IMR-90 (cell line): ENCODE data around the gene IL10. TPM values are rescaled to one million over a fixed set of nuclear protein-coding genes. Genes with fewer than 3 reads are reported as not detected.
A peak's percentile ranks its signal among the peaks of the same experiment; 100 is the strongest.

ENCODE experiments used
- ATAC-seq: fragments of 200-7000 bp; cut with Tn5 transposase; 2 replicates; pipeline ENCODE4 v1.9.1; 2020; ENCODE audit warnings: low read depth, mild to moderate bottlenecking, moderate library complexity
- BruUV-seq: library from RNA; stranded (reverse); fragments of 400-500 nt; replicated peaks from 2 replicates; lab custom pipeline; 2021; lab: Mats Ljungman, UMichigan
- CTCF ChIA-PET: fragments of 300-600 bp; formaldehyde crosslinking; extraction: SDS; loops from one replicate; lab custom pipeline; 2021; ENCODE audit warnings: antibody characterized with exemption; lab: Yijun Ruan, JAX
- POLR2A ChIA-PET: fragments of 300-600 bp; sonication (Branson Sonifier 250); formaldehyde crosslinking; loops from one replicate; lab custom pipeline; 2022; ENCODE audit warnings: antibody characterized with exemption; ENCODE audit not compliant: unreplicated experiment; lab: Charles Lee
- DNase-seq: peaks from one replicate; pipeline ENCODE4 v3.0.0; 2013
- H2AFZ ChIP-seq: replicated peaks from 2 replicates; pipeline ENCODE3; 2013; ENCODE audit warnings: low read length, mild to moderate bottlenecking; ENCODE audit not compliant: poor library complexity
- H2AK5ac ChIP-seq: 2 replicates; pipeline ENCODE4 v1.6.1; 2013; ENCODE audit warnings: low read depth, low read length, inconsistent platforms
- H2AK9ac ChIP-seq: replicated peaks from 2 replicates; pipeline ENCODE3; 2013; ENCODE audit warnings: mild to moderate bottlenecking, low read depth, low read length, moderate library complexity; ENCODE audit not compliant: poor library complexity
- H2BK120ac ChIP-seq: 2 replicates; pipeline ENCODE4 v1.6.1; 2013; ENCODE audit warnings: low read depth, low read length, inconsistent platforms
- H2BK15ac ChIP-seq: 3 replicates; pipeline ENCODE4 v1.6.1; 2013; ENCODE audit warnings: low read depth, low read length, inconsistent platforms
- H2BK20ac ChIP-seq: 2 replicates; pipeline ENCODE4 v1.6.1; 2013; ENCODE audit warnings: low read depth, mild to moderate bottlenecking, inconsistent platforms, low read length, moderate library complexity
- H2BK5ac ChIP-seq: 2 replicates; pipeline ENCODE4 v1.6.1; 2013; ENCODE audit warnings: mild to moderate bottlenecking, low read depth, low read length, inconsistent platforms; ENCODE audit not compliant: poor library complexity, severe bottlenecking
- H3K14ac ChIP-seq: replicated peaks from 2 replicates; pipeline ENCODE4 v1.6.1; 2013; ENCODE audit warnings: low read depth, low read length, inconsistent platforms
- H3K18ac ChIP-seq: 2 replicates; pipeline ENCODE4 v1.6.1; 2013; ENCODE audit warnings: low read depth, low read length, control low read depth
- H3K23ac ChIP-seq: 2 replicates; pipeline ENCODE4 v1.6.1; 2013; ENCODE audit warnings: low read depth, low read length, inconsistent platforms
- H3K27ac ChIP-seq: 2 replicates; pipeline ENCODE4 v1.5.1; 2013; ENCODE audit warnings: mild to moderate bottlenecking, control low read depth, low read length; ENCODE audit not compliant: insufficient read depth
- H3K27me3 ChIP-seq: 2 replicates; pipeline ENCODE4 v1.6.1; 2013; ENCODE audit warnings: low read length; ENCODE audit not compliant: control insufficient read depth, insufficient read depth
- H3K36me3 ChIP-seq: 2 replicates; pipeline ENCODE4 v1.6.1; 2013; ENCODE audit warnings: low read length, mixed read lengths; ENCODE audit not compliant: control insufficient read depth, insufficient read depth
- H3K4ac ChIP-seq: 2 replicates; pipeline ENCODE4 v1.6.1; 2013; ENCODE audit warnings: low read depth, low read length, inconsistent platforms
- H3K4me1 ChIP-seq: 2 replicates; pipeline ENCODE4 v1.6.1; 2013; ENCODE audit warnings: low read length, mixed read lengths; ENCODE audit not compliant: control insufficient read depth, insufficient read depth
- H3K4me2 ChIP-seq: 2 replicates; pipeline ENCODE4 v1.6.1; 2013; ENCODE audit warnings: low read depth, mild to moderate bottlenecking, control low read depth, low read length, moderate library complexity
- H3K4me3 ChIP-seq: 2 replicates; pipeline ENCODE4 v1.5.1; 2013; ENCODE audit warnings: low read depth, mild to moderate bottlenecking, control low read depth, low read length, moderate library complexity; ENCODE audit not compliant: insufficient read depth
- H3K56ac ChIP-seq: 2 replicates; pipeline ENCODE4 v1.6.1; 2013; ENCODE audit warnings: low read length, inconsistent platforms; ENCODE audit not compliant: insufficient read depth; ENCODE audit errors: extremely low read depth
- H3K79me1 ChIP-seq, 2 experiments: 2 replicates each; pipeline ENCODE4 v1.6.1; 2013; ENCODE audit warnings: low read length in 2 of 2, inconsistent platforms in 1 of 2, low read depth in 1 of 2
- H3K9ac ChIP-seq: 2 replicates; pipeline ENCODE4 v1.6.1; 2013; ENCODE audit warnings: low read depth, low read length, control low read depth
- H3K9me1 ChIP-seq: 2 replicates; pipeline ENCODE4 v1.6.1; 2013; ENCODE audit warnings: low read length, inconsistent platforms; ENCODE audit not compliant: insufficient read depth
- H3K9me3 ChIP-seq: 2 replicates; pipeline ENCODE4 v1.6.1; 2013; ENCODE audit warnings: low read length; ENCODE audit not compliant: control insufficient read depth, insufficient read depth
- H4K20me1 ChIP-seq: 2 replicates; pipeline ENCODE4 v1.6.1; 2013; ENCODE audit warnings: low read length, inconsistent platforms; ENCODE audit not compliant: insufficient read depth
- H4K5ac ChIP-seq: 2 replicates; pipeline ENCODE4 v1.6.1; 2013; ENCODE audit warnings: mild to moderate bottlenecking, low read depth, low read length, control low read depth
- H4K8ac ChIP-seq, 2 experiments: 2 replicates each; pipeline ENCODE4 v1.6.1; 2013; ENCODE audit warnings: low read depth in 2 of 2, low read length in 2 of 2, control low read depth in 1 of 2, inconsistent platforms in 1 of 2
- H4K91ac ChIP-seq: 2 replicates; pipeline ENCODE4 v1.6.1; 2013; ENCODE audit warnings: low read depth, low read length, inconsistent platforms; ENCODE audit not compliant: insufficient read depth
- BHLHE40 ChIP-seq: fragments of 150-350 bp; IDR thresholded peaks from 2 replicates; pipeline ENCODE4 v1.6.1; 2016; ENCODE audit warnings: mild to moderate bottlenecking, low read depth, low read length
- CEBPB ChIP-seq: IDR thresholded peaks from 2 replicates; pipeline ENCODE4 v1.6.1; 2012; ENCODE audit warnings: low read depth, low read length, improper control_type of control experiment
- FOS ChIP-seq: fragments of 150-350 bp; IDR thresholded peaks from 2 replicates; pipeline ENCODE4 v1.6.1; 2016; ENCODE audit warnings: low read depth, low read length
- MAZ ChIP-seq: IDR thresholded peaks from 2 replicates; pipeline ENCODE4 v1.6.1; 2012; ENCODE audit warnings: low read depth, mild to moderate bottlenecking, low read length, improper control_type of control experiment, moderate library complexity, borderline replicate concordance
- NFE2L2 ChIP-seq: fragments of 150-350 bp; IDR thresholded peaks from 2 replicates; pipeline ENCODE4 v1.6.1; 2016; ENCODE audit warnings: low read depth, mild to moderate bottlenecking, low read length
- WGBS, 2 experiments: methylation state at CpG; one replicate each; pipeline versions ENCODE4 v1.1.5 to v1.1.7; 2013; ENCODE audit warnings: missing lambda C conversion rate in 2 of 2; ENCODE audit not compliant: insufficient read length in 1 of 2; ENCODE audit errors: extremely low coverage in 2 of 2; 5-methylcytosine and 5-hydroxymethylcytosine counted together
- dilution Hi-C: fragments of 300-500 bp; cut with HindIII; formaldehyde crosslinking; loops from one replicate; pipeline ENCODE4 v1.14.3; 2018; ENCODE audit warnings: low sequenced_read_pairs; ENCODE audit not compliant: unreplicated experiment
- in situ Hi-C: fragments of 300-500 bp; cut with MboI; formaldehyde crosslinking; loops from 3 replicates; pipeline ENCODE4 v1.14.3; 2019; ENCODE audit warnings: low sequenced_read_pairs, inconsistent platforms, mixed read lengths
- intact Hi-C: fragments of 100-400 bp; cut with micrococcal nuclease; formaldehyde crosslinking; loops from 2 replicates; pipeline ENCODE4 v1.10.0; 2022
- polyA plus RNA-seq, 3 experiments: library from polyadenylated mRNA; depleted of rRNA; stranded (reverse); fragments of >200 nt; gene quantifications; 2 replicates each; pipeline ENCODE4 v1.2.3, GENCODE V29; 2012; ENCODE audit warnings: low replicate concordance in 1 of 3
- total RNA-seq: library from RNA; depleted of rRNA; stranded (reverse); fragments of >200 nt; gene quantifications from 2 replicates; pipeline ENCODE4 v1.2.3, GENCODE V29; 2012

IL10 gene
- total and polyA plus RNA-seq, 2 of the 4 experiments (the other 2 are of a cell fraction): not detected

- peak; percentile 86 for DNase-seq
- no peak overlapping the region for H3K4me3 ChIP-seq
Observed at GRCh38 chr1:206723805-206724472, 48.4 kb downstream of the IL10 start.

More at GRCh38 chr1:206723805-206724472, 48.4 kb downstream of the IL10 start:
- dilution Hi-C loops: no loop called here
- Histone ChIP-seq H3K23ac (peak overlapping the region; percentile 70), H4K91ac (peak overlapping the region; percentile 24; the same call in 1 of the 2 replicates), H3K18ac (peak overlapping the region; percentile 32; the same call in 1 of the 2 replicates), H4K5ac (peak overlapping the region; percentile 28; the same call in 1 of the 2 replicates), H3K56ac (no peak overlapping the region), H2AK5ac (peak overlapping the region; percentile 75), H3K14ac (peak overlapping the region; percentile 58), H3K36me3 (peaks cover 6% of the 10 kb centered on the region; the same call in 1 of the 2 replicates), H3K27ac (peak overlapping the region; percentile 61), H3K79me1 (peaks cover 35 to 90% of the 10 kb centered on the region in 2 experiments), H3K4me2 (peak overlapping the region; percentile 42), H2BK120ac (0 out of 2 replicates have a peak overlapping the region, but pooled peaks have one; percentile 10), H3K27me3 (no peaks in the 10 kb centered on the region), H2BK20ac (peak overlapping the region; percentile 20; the same call in 1 of the 2 replicates), H2AK9ac (peak overlapping the region; percentile 73), H2BK15ac (no peak overlapping the region), H2AFZ (peak overlapping the region; percentile 27), H4K8ac (peak overlapping the region in 1 of 2 experiments; percentile 14; a peak in 1 of 4 replicates), H3K9me3 (no peaks in the 10 kb centered on the region), H3K4me1 (peaks cover 22% of the 10 kb centered on the region), H3K9me1 (peaks cover 44% of the 10 kb centered on the region), H3K4ac (peak overlapping the region; percentile 27), H4K20me1 (peaks cover 95% of the 10 kb centered on the region), H2BK5ac (peak overlapping the region; percentile 69), H3K9ac (no peak overlapping the region)
- ChIA-PET POLR2A (no interaction called here), CTCF (no interaction called here)
- in situ Hi-C loops: no loop called here
- no TSS peak for BruUV-seq
- 100% methylated on average over 2 of the region's 12 CpGs; no CpG with 5 or more reads in 1 of the 2 experiments for WGBS, 2 experiments
- peak; percentile 53 for ATAC-seq
- intact Hi-C loops: loop anchor here (2.0 to 5.0 kb wide), 2 partner anchors 37 to 49 kb away; no protein-coding TSS in a partner anchor
- TF ChIP-seq CEBPB: peak; percentile 90
- peak; percentile 39; the same call in 1 of the 2 replicates for TF ChIP-seq BHLHE40
- peak; percentile 60 for TF ChIP-seq FOS
- TF ChIP-seq MAZ: 0 out of 2 replicates have a peak, but pooled peaks have one; percentile 24
- no peak for TF ChIP-seq NFE2L2
